H1 (cell line): ENCODE measurements around the gene KRT7.

Source experiments
- CTCF ChIP-seq, 3 experiments: IDR thresholded peaks; 1 replicate in 2 of 3; 2 replicates in 1 of 3; pipeline versions ENCODE4 v1.5.1 to v1.6.1; 2011; ENCODE audit warnings: low read length in 3 of 3, mild to moderate bottlenecking in 3 of 3, inconsistent platforms in 2 of 3, low read depth in 1 of 3, moderate library complexity in 1 of 3; ENCODE audit not compliant: insufficient read depth in 1 of 3; ENCODE audit errors: control extremely low read depth in 1 of 3
- EGR1 ChIP-seq: IDR thresholded peaks from 2 replicates; pipeline ENCODE4 v1.6.1; 2011; ENCODE audit warnings: low read depth, low read length, borderline replicate concordance
- EP300 ChIP-seq, 2 experiments: IDR thresholded peaks; 1 replicate in 1 of 2; 2 replicates in 1 of 2; pipeline ENCODE4 v1.6.1; 2011 to 2012; ENCODE audit warnings: low read depth in 2 of 2, low read length in 2 of 2, mild to moderate bottlenecking in 2 of 2, borderline replicate concordance in 1 of 2, inconsistent platforms in 1 of 2, moderate library complexity in 1 of 2
- EZH2 ChIP-seq: fragments of 200-600 bp; sonication (generic); IDR thresholded peaks from 2 replicates; pipeline ENCODE4 v1.7.1; 2012; ENCODE audit warnings: low read depth, mild to moderate bottlenecking, moderate library complexity, low read length, inconsistent platforms; ENCODE audit not compliant: severe bottlenecking
- FOSL1 ChIP-seq: IDR thresholded peaks from 2 replicates; pipeline ENCODE4 v1.6.1; 2011; ENCODE audit warnings: mild to moderate bottlenecking, low read depth, low read length, moderate library complexity; ENCODE audit not compliant: insufficient read depth
- MAFK ChIP-seq: IDR thresholded peaks from 2 replicates; pipeline ENCODE4 v1.6.1; 2012; ENCODE audit warnings: low read depth, mild to moderate bottlenecking, improper control_type of control experiment, low read length
- NRF1 ChIP-seq: IDR thresholded peaks from 2 replicates; pipeline ENCODE4 v1.6.1; 2011; ENCODE audit warnings: mild to moderate bottlenecking, low read depth, low read length, improper control_type of control experiment
- POLR2A ChIP-seq, 2 experiments: IDR thresholded peaks; 1 replicate in 1 of 2; 2 replicates in 1 of 2; pipeline ENCODE4 v1.6.1; 2011; ENCODE audit warnings: low read depth in 2 of 2, low read length in 2 of 2, mild to moderate bottlenecking in 2 of 2; ENCODE audit errors: control extremely low read depth in 1 of 2
- POLR2AphosphoS5 ChIP-seq: IDR thresholded peaks from 2 replicates; pipeline ENCODE4 v1.6.1; 2011; ENCODE audit warnings: low read depth, low read length
- RFX5 ChIP-seq: IDR thresholded peaks from 2 replicates; pipeline ENCODE4 v1.6.1; 2011; ENCODE audit warnings: low read depth, low read length, improper control_type of control experiment, borderline replicate concordance
- SIRT6 ChIP-seq: IDR thresholded peaks from one replicate; pipeline ENCODE4 v1.7.1; 2012; ENCODE audit warnings: low read length, inconsistent platforms
- TEAD4 ChIP-seq: IDR thresholded peaks from 2 replicates; pipeline ENCODE4 v1.6.1; 2012; ENCODE audit warnings: low read depth, low read length, inconsistent platforms, mixed read lengths
- YY1 ChIP-seq: IDR thresholded peaks from 2 replicates; pipeline ENCODE4 v1.6.1; 2011; ENCODE audit warnings: low read depth, mild to moderate bottlenecking, low read length
- ZNF274 ChIP-seq: IDR thresholded peaks from 2 replicates; pipeline ENCODE4 v1.7.0; 2012; ENCODE audit warnings: low read length, borderline replicate concordance; ENCODE audit errors: extremely low read depth

- TF ChIP-seq NRF1 (no peak), CTCF (IDR thresholded peaks at IDR 0.05; ENCODE audit: control extremely low read depth in 1 of 3, insufficient read depth in 1 of 3, low read depth in 1 of 3, low read length in 3 of 3) (peak in 1 of 3 experiments; percentile 3; a peak in 1 of 4 replicates), EZH2 (no peak), EGR1 (no peak), EP300 (IDR thresholded peaks at IDR 0.05; ENCODE audit: borderline replicate concordance in 1 of 2, low read depth in 2 of 2, low read length in 2 of 2) (no peak), ZNF274 (no peak), FOSL1 (no peak), YY1 (no peak), RFX5 (no peak), TEAD4 (no peak), SIRT6 (no peak), POLR2AphosphoS5 (no peak), POLR2A (IDR thresholded peaks at IDR 0.05; ENCODE audit: control extremely low read depth in 1 of 2, low read depth in 2 of 2, low read length in 2 of 2) (no peak), MAFK (no peak)
These were observed 25.9 kb upstream of the KRT7 start for GRCh38 chr12:52207106-52207505.
